ENCODE measurements around the gene GK.

The GK gene

GRCh38 chrX:30713061-30713525 is 59.9 kb downstream of the GK start:
- TF ChIP-seq FOXP2 (optimal IDR thresholded peaks at IDR 0.05; ENCODE audit: borderline replicate concordance, extremely low read depth, extremely low read length, insufficient read depth) (no peak), SIN3A (IDR thresholded peaks at IDR 0.05; ENCODE audit: borderline replicate concordance, insufficient read depth, low read length) (no peak), POLR2AphosphoS5 (IDR thresholded peaks at IDR 0.05; ENCODE audit: low read depth, low read length) (no peak), TAF1 (IDR thresholded peaks at IDR 0.05; ENCODE audit: borderline replicate concordance, insufficient read depth, low read length) (no peak)

- TF ChIP-seq FOXP2 (optimal IDR thresholded peaks at IDR 0.05; ENCODE audit: borderline replicate concordance, extremely low read depth, extremely low read length, insufficient read depth) (no peak), TAF1 (IDR thresholded peaks at IDR 0.05; ENCODE audit: borderline replicate concordance, insufficient read depth, low read length) (no peak), POLR2AphosphoS5 (IDR thresholded peaks at IDR 0.05; ENCODE audit: low read depth, low read length) (no peak), SIN3A (IDR thresholded peaks at IDR 0.05; ENCODE audit: borderline replicate concordance, insufficient read depth, low read length) (no peak), REST (IDR thresholded peaks at IDR 0.05; ENCODE audit: insufficient read depth in 1 of 2, low read depth in 2 of 2, low read length in 2 of 2) (no peak)
Measured at GRCh38 chrX:30714138-30714537, 60.9 kb downstream of the GK start.

- TF ChIP-seq POLR2AphosphoS5 (IDR thresholded peaks at IDR 0.05; ENCODE audit: low read depth, low read length) (no peak), SIN3A (IDR thresholded peaks at IDR 0.05; ENCODE audit: borderline replicate concordance, insufficient read depth, low read length) (no peak), FOXP2 (optimal IDR thresholded peaks at IDR 0.05; ENCODE audit: borderline replicate concordance, extremely low read depth, extremely low read length, insufficient read depth) (no peak), TAF1 (IDR thresholded peaks at IDR 0.05; ENCODE audit: borderline replicate concordance, insufficient read depth, low read length) (no peak), REST (IDR thresholded peaks at IDR 0.05; ENCODE audit: insufficient read depth in 1 of 2, low read depth in 2 of 2, low read length in 2 of 2) (no peak)
Measured at GRCh38 chrX:30715976-30716375, 62.8 kb downstream of the GK start.

- TF ChIP-seq SIN3A (IDR thresholded peaks at IDR 0.05; ENCODE audit: borderline replicate concordance, insufficient read depth, low read length) (no peak), FOXP2 (optimal IDR thresholded peaks at IDR 0.05; ENCODE audit: borderline replicate concordance, extremely low read depth, extremely low read length, insufficient read depth) (no peak), POLR2AphosphoS5 (IDR thresholded peaks at IDR 0.05; ENCODE audit: low read depth, low read length) (no peak), TAF1 (IDR thresholded peaks at IDR 0.05; ENCODE audit: borderline replicate concordance, insufficient read depth, low read length) (no peak), REST (IDR thresholded peaks at IDR 0.05; ENCODE audit: insufficient read depth in 1 of 2, low read depth in 2 of 2, low read length in 2 of 2) (no peak)
Measured at GRCh38 chrX:30733852-30734660, 80.8 kb downstream of the GK start.

- TF ChIP-seq POLR2AphosphoS5 (IDR thresholded peaks at IDR 0.05; ENCODE audit: low read depth, low read length) (no peak), FOXP2 (optimal IDR thresholded peaks at IDR 0.05; ENCODE audit: borderline replicate concordance, extremely low read depth, extremely low read length, insufficient read depth) (no peak), REST (IDR thresholded peaks at IDR 0.05; ENCODE audit: insufficient read depth in 1 of 2, low read depth in 2 of 2, low read length in 2 of 2) (no peak), TAF1 (IDR thresholded peaks at IDR 0.05; ENCODE audit: borderline replicate concordance, insufficient read depth, low read length) (no peak), SIN3A (IDR thresholded peaks at IDR 0.05; ENCODE audit: borderline replicate concordance, insufficient read depth, low read length) (no peak)
Measured at GRCh38 chrX:30734782-30735181, 81.6 kb downstream of the GK start.

All from PFSK-1 (cell line).